Dermis blood vessel endothelial cell (primary cell): Measurements from ENCODE around the gene CLN6. TPM values are rescaled to one million over a fixed set of nuclear protein-coding genes. Genes with fewer than 3 reads are reported as not detected.
A peak's percentile ranks its signal among the peaks of the same experiment; 100 is the strongest.
"Not testable (repeated sequence)": the region's sequence is repeated elsewhere in the genome, so short reads cannot be mapped to it uniquely, and the experiment has no call there.

Experiments
- DNase-seq: peaks from one replicate; pipeline ENCODE4 v3.0.0; 2010
- total RNA-seq: library from RNA; depleted of rRNA; stranded (reverse); fragments of >200 nt; gene quantifications from 2 replicates; pipeline ENCODE4 v1.2.3, GENCODE V29; 2014

Gene CLN6
- total RNA-seq, 1 donor from 2014 or later, result 10.6 TPM

DNA sequence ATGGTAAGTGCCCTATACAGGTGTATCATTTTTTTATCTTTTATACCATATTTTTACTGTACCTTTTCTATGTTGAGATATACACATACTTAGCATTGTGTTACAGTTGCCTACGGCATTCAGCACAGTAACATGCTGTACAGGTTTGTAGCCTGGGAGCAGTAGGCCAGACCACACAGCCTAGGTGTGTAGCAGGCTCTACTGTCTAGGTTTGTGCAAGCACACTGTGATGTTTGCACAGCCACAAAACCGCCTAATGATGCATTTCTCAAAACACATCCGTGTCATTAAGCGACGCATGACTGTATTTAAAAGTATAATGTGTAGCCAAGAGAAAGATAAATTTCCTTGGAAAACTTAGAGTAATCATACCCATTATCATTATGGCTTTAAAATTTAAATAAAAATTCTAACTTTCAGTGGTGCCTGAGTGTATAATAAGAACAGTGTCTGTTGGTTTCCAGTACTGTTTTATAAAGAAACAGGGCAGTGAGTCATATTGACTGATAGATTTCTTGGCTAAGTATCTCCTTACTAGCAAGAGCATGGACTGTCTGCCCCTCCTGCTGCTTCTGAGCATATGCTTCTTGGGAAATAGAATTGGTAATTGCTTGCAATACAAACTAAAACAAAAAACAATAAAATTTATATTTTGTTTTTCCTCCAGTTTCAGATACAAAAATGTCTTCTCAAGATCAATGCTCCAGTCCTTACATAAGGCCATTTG lies 42.7 kb downstream of the CLN6 start:
- DNase-seq, result no peak

GRCh38 chr15:68184616-68185480 lies 44.7 kb downstream of the CLN6 start:
- DNase-seq, result no peak

GRCh38 chr15:68183616-68184315 lies 45.8 kb downstream of the CLN6 start:
- no peak for DNase-seq

DNA sequence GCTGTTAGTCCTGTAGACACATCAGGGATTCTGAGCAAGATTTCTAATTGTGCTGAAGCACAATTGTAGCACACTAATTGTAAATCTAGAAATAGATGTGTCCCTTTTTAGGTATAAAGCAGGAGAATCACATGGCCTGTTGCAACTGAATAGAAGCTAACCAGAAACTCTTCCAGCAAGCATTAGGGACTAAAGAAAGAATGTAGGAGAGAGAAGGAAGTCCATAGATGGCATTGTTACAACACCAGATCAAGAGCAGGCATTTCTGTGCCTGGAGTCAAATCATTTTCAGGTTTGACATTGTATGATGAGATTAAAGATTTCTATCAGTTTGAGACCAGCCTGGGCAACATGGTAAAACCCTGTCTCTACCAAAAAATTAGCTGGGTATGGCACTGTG lies 51.8 kb downstream of the CLN6 start:
- no peak for DNase-seq

DNA sequence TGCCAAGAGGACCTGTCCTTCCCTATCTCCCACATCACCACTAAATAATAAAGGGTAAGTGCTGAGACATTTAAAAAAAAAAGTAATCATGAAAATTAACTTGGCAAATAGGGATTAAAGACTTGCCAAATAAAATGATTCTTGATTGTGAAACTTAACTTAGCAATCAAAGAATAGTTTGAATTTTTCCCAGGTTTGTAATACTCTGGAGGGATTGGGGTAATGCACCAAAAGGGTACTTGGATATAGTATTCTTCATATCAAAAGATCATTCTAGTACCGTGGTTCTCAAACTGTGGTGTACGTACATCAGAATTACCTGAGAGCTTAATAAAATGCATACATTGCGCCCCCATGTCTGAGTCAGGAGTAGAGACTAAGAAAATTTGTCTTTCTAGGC lies 52.9 kb downstream of the CLN6 start:
- DNase-seq, result no peak

- peak; percentile 39 for DNase-seq
These were observed 54.0 kb downstream of the CLN6 start for GRCh38 chr15:68175526-68175925.

- no peak for DNase-seq
These were observed 56.4 kb downstream of the CLN6 start for GRCh38 chr15:68173119-68173518.

GRCh38 chr15:68172037-68172436 lies 57.5 kb downstream of the CLN6 start:
- not testable (repeated sequence) for DNase-seq

GRCh38 chr15:68166847-68167246 lies 62.7 kb downstream of the CLN6 start:
- no peak for DNase-seq

GRCh38 chr15:68163191-68163590 lies 66.3 kb downstream of the CLN6 start:
- no peak for DNase-seq

GRCh38 chr15:68158046-68158628 lies 71.4 kb downstream of the CLN6 start:
- DNase-seq, result peak; percentile 3

DNA sequence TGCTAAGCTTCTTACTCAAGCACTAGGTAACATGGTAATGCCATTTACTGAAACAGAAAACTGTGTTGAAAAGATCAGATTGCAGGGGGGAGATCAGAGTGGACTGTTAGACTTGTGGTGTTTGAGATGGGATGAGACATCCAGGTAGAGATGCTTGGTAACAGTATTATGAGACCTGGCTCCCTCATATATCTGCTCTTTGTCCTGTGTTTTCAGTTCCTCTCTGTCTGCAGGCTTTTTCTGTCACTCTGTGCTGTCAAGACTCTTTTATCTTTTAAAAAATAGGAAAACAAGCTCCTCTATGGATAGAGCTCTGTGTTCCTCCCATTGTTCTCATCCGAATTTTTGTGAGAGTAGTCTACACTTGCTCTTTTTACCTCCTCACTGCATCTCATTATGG lies 72.5 kb downstream of the CLN6 start:
- DNase-seq, result no peak

Other genes starting within 250 kb of the CLN6 start
- gene PIAS1, start 175.4 kb downstream of the CLN6 start, total RNA-seq, result 18.7 and 22.9 TPM in 2 replicates
- gene CALML4, start 24.4 kb downstream of the CLN6 start, total RNA-seq, result 1.8 and 2.0 TPM in 2 replicates
- 47.0 and 48.9 TPM in 2 replicates for gene FEM1B, start 48.0 kb upstream of the CLN6 start, total RNA-seq
- 3.4 and 12.9 TPM in 2 replicates for gene ITGA11, start 202.4 kb upstream of the CLN6 start, total RNA-seq